ENCODE data around the gene CD40. TPM values are rescaled to one million over a fixed set of nuclear protein-coding genes. Genes with fewer than 3 reads are reported as not detected.
"Not testable (repeated sequence)": the region's sequence is repeated elsewhere in the genome, so short reads cannot be mapped to it uniquely, and the experiment has no call there.

The CD40 gene
- polyA plus RNA-seq, 3 donors = 5.8 to 6.5 (median 5.9) TPM

DNA sequence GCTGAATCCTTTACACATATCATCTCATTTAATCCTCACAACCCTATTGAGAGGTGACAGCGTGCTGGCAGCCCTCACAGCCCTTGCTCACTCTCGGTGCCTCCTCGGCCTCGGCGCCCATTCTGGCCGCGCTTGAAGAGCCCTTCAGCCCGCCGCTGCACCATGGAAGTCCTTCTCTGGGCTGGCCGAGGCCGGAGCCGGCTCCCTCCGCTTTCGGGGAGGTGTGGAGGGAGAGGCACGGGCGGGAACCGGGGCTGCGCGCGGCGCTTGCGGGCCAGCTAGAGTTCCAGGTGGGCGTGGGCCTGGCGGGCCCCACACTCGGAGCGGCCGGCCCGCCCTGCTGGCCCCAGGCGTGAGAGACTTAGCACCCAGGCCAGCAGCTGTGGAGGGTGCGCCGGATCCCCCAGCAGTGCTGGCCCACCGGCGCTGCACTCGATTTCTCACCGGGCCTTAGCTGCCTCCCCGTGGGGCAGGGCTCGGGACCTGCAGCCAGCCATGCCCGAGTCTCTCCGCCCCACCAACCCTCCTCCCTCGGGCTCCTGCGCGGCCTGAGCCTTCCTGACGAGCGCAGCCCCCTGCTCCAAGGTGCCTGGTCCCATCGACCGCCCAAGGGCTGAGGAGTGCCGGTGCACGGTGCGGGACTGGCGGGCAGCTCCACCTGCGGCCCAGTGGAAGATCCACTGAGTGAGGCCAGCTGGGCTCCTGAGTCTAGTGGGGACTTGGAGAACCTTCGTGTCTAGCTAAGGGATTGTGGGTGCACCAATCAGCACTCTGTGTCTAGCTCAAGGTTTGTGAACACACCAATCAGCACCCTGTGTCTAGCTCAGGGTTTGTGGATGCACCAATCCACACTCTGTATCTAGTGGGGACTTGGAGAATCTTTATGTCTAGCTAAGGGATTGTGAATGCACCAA lies 26.2 kb upstream of the CD40 start:
- not testable (repeated sequence) for DNase-seq (ENCODE audit: low read depth in 3 of 3, low spot score in 2 of 3)

DNA sequence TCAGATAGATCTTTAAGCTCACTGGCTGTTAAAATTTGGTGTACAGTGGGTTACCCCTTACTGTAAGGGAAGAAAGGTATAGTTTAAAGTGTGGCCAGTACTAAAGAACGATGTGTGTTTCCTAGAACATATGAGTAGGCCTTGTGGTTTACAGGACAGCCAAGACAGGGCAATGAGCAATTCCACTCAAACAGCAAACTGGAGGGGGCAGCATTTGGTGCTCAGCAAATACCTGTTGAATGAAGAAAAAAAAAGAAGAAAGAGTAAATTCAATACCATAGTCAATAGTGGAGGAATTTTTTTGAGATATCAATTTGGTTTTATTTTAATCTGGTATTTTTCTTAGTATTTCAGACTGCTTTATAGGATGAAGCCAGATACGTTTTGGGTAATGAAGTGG lies 24.6 kb upstream of the CD40 start:
- DNase-seq (ENCODE audit: low read depth in 3 of 3, low spot score in 2 of 3) = no peak

DNA sequence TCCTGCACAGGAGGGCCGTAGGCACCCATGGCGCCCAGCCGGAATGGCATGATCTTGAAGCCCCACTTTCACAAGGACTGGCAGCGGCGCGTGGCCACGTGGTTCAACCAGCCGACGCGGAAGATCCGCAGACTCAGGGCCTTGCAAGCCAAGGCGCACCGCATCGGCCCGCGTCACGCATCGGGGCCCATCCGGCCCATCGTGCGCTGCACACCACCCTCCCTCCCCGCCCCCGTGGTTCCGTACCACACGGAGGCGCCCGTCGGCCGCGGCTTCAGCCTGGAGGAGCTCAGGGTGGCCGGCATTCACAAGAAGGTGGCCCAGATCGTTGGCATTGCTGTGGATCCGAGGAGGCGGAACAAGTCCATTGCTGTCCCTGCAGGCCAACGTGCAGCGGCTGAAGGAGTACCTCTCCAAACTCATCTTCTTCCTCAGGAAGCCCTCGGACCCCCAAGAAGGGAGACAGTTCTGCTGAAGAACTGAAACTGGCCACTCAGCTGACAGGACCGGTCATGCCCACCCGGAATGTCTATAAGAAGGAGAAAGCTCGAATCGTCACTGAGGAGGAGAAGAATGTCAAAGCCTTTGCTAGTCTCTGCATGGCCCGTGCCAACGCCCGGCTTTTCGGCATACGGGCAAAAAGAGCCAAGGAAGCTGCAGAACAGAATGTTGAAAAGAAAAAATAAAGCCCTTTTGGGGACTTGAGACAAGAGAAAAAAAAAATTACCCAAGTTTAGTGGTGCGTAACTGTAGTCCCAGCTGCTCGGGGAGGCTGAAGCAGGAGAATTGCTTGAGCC lies 18.4 kb upstream of the CD40 start:
- no peak for DNase-seq (ENCODE audit: low read depth in 3 of 3, low spot score in 2 of 3)

DNA sequence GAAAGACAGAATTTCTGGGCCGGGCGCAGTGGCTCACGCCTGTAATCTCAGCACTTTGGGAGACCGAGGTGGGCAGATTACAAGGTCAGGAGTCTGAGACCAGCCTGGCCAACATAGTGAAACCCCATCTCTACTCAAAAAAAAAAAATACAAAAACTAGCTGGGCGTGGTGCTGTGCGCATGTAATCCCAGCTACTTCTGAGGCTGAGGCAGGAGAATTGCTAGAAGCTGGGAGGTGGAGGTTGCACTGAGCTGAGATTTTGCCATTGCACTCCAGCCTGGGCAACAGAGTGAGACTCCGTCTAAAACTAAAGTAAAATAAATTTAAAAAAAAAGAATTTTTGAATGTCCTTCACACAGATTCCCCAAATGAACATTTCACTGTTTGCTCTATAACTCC lies 17.7 kb upstream of the CD40 start:
- not testable (repeated sequence) for DNase-seq (ENCODE audit: low read depth in 3 of 3, low spot score in 2 of 3)

DNA sequence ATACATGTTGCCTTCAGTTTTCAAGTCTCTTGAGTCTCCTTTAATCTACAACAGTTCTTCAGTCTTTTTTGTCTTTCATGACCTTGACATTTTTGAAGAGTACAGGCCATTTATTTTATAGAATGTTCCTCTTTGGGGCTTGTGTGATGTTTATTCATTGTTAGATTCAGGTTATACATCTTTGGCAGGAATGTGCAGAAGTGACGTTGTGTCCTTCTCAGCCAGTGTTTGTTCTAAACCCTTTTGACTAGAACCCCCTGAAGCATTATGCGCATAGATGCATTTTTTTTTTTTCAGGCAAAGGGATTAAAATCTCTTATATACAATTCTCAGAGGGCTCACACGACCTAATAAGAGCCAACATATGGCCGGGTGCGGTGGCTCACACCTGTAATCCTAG lies 17.1 kb upstream of the CD40 start:
- no peak for DNase-seq (ENCODE audit: low read depth in 3 of 3, low spot score in 2 of 3)

DNA sequence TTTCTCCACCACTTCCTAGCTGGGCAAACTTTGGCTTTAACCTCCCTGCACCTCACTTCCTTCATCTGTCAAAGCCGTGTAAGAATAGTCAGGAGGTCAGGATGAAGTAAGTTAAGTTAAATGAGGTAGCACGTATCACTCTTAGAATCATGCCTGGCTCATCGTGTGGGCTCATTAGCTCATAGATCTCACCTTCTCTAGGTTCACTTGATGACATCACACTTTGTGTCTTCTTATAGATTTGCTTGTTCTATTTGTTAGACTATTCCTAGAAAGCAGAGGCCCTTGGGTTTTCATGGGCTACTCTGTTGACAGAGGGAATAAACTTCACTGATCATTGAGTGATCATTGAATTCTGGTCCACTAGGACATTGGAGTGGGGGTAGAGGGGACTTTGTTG lies 16.2 kb upstream of the CD40 start:
- no peak for DNase-seq (ENCODE audit: low read depth in 3 of 3, low spot score in 2 of 3)

DNA sequence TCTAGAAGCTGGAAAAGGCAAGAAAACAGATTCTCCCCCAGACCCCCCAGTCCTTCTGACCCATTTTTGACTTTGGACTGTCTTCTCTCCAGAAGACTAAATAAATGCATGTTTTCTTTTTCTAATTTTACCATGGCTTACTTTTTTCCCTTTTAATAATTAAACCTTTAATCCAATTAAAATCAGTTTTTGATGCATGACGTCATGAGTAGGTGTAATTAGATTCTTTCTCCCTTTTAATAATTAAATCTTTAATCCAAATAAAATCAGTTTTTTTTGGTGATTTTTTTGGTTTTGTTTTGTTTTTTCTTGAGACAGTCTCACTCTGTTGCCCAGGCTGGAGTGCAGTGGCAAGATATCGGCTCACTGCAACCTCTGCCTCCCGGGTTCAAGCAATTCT lies 15.2 kb upstream of the CD40 start:
- no peak for DNase-seq (ENCODE audit: low read depth in 3 of 3, low spot score in 2 of 3)

DNA sequence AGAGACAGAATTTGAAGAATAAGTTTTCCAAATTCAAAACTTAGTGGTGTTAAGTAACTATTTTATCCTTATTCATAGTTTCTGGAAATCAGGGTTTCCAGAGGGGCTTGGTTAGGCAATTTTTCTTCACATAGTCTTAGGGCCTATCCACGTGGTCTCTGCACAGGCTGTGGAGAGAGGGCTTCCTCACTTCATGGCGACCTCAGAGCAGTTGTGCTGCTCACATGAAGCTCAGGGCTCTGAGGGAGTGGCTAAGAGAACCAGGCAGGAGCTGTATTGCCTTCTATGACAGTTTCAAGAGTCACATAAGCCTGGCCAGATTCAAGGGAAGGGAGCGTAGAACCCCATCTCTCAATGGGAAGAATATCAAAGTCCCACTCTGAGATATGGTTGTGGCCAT lies 13.9 kb upstream of the CD40 start:
- DNase-seq (ENCODE audit: low read depth in 3 of 3, low spot score in 2 of 3) = no peak

DNA sequence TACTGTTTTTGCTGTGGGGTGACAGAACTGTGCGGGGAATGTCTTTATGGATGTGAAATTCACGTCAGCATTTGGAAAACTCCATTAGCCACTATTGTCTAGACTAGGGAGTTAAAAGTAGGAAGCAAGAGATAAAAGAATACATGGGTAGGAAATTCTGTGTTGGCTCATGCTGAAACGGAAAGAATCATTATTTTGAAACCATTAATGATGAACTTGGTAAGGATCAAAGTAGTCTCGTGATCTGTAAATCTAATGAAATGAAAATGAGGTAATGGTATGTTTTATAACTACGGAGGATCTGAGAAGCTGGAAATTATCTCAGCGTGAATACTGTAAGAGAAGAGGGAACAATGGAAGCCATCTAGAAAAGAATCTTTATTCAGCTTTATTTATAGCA lies 11.1 kb upstream of the CD40 start:
- no peak for DNase-seq (ENCODE audit: low read depth in 3 of 3, low spot score in 2 of 3)

DNA sequence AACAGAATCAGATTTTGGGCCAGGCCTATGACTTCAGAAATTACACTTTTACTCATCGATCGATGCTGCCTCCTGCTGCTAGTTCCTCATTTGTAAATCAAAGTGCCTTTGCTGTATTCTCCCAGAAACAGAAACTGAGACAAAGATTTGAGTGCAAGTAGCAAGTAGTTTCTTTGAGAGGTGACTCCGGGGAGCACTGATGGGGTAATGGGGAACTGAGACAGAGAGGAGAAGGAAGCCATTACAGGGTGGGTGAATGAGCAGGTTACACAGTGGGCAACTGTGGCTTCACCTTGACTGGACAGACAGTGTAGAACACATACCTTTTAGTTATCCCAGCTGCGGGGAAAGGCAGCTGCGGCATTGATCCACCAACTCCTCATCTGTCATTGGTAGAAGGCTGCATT lies 9.7 kb upstream of the CD40 start:
- DNase-seq (ENCODE audit: low read depth in 3 of 3, low spot score in 2 of 3) = no peak

DNA sequence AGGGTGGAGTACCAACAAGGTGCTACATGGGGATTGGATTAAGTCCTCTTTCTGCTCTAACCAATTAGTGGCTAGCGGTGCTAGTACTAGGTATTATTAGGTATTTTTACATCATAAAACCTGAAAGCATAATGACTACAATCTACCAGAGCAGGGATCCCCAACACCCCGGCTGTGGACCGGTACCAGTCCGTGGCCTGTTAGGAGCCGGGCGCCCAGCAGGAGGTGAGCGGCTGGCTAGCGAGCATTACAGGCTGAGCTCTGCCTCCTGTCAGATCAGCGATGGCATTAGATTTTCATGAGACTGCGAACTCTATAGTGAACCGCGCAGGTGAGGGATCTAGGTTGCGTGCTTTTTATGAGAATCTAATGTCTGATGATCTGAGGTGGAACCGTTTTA lies 9.1 kb upstream of the CD40 start:
- no peak for DNase-seq (ENCODE audit: low read depth in 3 of 3, low spot score in 2 of 3)

DNA sequence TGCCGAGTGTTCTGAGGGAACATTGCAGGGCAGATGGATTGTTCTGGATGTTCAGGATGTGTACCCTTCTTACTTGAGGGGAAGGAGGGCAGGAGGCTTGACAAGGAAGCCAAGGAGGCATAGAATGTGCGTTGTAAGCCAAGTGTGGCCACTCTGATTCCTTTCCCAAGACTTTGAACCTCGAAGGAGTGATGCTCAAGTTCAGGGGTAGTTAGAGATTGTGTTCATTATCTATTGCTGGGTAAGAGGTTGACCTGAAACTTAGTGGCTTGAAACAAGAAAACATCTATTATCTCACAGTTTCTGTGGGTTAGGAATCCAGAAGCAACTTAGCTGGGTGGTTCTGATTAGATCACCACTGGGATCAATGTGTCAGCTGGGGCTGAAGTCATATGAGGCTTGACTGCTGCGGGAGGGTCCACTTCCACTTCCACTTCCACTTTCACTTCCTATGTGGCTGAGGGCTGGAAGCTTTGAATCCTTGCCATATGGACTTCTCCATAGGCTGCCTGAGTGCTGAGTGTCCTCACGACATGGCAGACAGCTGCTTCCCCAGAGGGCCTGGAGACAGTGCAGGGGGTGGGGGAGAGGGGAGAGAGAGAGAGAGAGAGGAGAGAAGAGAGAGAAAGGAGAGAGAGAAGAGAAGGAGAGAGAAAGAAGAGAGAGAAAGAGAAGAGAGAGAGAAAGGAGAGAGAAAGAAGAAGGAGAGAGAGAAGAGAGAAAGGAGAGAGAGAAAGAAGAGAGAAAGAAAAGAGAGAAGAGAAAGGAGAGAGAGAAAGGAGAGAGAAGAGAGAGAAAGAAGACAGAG lies 6.9 kb upstream of the CD40 start:
- DNase-seq (ENCODE audit: low read depth in 3 of 3, low spot score in 2 of 3) = no peak

DNA sequence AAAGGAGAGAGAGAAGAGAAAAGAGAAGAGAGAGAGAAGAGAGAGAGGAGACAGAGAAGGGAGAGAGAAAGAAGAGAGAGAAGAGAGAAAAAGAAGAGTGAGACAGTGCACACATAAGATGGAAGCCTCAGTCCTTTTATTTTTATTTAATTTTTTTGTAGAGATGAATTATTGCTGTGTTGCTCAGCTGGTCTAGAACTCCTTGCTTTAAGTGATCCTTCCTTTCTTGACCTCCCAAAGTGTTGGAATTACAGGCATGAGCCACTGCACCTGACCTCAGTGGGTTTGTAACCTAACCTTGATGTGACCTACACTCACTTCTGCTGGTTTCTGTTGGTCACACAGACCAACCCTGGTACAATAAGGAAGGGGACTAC lies 6.3 kb upstream of the CD40 start:
- DNase-seq (ENCODE audit: low read depth in 3 of 3, low spot score in 2 of 3) = no peak

DNA sequence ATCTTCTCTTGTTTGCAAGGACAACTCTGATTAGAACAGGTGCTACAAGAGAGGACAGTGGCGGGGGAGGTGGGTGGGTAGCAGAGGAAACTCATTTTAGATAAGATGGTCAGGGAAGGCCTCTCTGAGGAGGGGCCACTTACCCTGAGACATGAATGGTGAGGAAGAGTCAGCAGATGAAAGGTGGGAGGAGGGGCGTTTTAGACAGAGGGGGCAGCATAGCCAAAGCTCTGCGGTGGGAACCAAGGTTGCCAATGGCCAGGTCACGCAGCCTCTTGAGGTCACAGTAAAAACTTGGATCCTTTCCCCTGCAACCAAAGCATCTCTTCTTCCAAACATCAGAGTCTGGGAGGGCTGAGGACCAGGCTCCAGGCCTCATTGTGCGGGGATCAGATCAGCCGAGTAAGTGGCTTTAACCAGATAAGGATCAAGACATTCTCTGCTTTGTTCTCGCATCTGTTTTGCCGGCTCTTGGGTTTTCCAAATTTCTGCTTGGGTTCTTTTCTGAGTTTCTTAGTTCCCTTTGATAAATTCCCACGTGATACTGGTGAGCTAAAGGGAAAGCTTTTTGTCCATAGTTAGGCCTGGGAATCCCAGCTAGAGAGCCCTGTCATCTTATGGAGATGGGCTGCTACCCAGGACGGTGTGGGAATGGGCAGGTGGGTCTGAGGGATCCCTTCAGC lies 5.5 kb upstream of the CD40 start:
- no peak for DNase-seq (ENCODE audit: low read depth in 3 of 3, low spot score in 2 of 3)

DNA sequence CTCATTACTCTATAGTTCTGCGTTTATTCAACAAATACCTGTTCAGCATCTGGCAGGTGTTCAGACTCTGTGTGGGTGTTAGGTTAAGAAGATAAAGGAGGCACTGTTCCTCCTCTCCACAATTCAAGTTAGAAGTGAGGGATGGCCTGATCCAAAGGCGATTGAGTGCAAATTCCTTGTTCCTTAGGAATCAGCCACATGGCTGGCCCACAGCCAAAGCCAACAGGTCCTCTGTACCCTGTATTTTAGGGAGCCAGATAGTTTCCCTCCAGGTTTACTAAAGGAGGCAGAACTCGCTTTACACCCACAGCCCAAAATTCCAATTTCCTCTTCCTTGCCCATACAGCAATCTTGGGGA lies 5.0 kb upstream of the CD40 start:
- no peak for DNase-seq (ENCODE audit: low read depth in 3 of 3, low spot score in 2 of 3)

DNA sequence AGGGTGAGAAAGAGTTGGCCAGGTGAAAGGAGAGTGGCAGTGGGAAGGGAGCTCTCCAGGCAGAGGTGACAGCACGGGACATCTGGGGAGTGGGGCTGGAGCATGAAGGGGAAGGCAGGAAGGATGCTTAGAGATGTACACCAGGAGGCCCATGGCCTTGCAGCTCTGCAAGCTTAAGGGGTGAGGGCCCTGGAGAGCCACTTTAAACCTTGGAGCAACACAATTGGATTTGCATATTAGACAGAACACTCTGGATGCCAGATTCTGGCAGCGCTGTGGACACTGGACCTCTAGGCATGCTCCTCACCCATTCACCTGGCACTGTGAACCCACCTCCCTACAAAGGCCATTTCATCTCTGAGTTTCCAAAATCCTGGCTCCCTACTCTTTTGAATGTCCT lies 3.7 kb upstream of the CD40 start:
- DNase-seq (ENCODE audit: low read depth in 3 of 3, low spot score in 2 of 3) = no peak

DNA sequence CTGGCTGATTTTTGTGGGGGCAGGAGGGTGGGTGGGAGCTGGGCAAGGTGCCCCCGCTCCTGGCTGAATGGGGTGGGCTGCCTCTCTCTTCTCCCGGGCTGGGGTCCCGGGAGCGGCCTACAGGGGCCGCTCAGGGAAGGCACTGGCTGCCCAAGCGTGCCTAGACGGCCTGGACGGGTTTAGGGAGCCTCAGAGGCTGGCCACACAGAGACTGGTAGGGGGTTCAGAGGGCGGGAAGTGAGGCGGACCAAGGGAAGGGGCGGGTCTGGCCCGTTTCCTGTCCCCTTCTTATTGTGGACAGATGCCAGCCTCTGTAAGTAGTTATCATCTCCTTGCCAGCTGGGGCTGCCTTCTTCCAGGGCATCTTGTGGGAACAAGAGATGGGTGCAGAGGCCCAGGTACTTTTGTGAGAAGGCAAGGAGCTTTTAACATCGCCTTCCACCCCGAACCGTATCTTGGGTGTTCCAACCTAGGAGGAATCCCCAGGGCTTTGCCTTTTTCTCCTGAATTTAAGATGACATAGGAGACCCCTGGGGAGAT lies 437 bp downstream of the CD40 start:
- no peak for DNase-seq (ENCODE audit: low read depth in 3 of 3, low spot score in 2 of 3)

DNA sequence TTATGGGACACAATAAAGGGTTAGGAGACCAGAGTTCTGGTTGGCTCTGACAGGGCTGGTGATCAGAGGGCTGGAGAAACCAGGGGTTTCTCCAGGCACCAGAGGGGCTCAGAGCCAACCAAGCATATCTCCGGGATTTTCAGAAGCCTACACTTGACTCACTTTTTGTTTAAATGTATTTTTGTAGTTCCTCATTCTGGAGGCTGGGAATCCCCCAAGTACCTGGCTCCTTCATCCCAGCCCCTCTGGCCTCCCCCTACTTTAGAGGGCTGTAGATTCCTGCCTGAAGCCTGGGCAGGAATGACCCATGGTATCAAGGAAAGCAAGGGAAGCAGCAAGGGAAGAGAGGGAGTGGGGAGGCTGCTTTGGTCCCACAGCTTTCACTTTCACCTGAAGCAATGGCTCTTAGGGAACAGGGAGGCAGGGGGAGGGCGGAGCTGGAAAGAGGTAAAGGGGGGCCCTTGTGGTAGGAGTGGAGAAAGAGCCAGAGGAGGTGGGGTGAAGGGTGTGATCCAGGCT lies 973 bp downstream of the CD40 start:
- DNase-seq (ENCODE audit: low read depth in 3 of 3, low spot score in 2 of 3) = no peak

DNA sequence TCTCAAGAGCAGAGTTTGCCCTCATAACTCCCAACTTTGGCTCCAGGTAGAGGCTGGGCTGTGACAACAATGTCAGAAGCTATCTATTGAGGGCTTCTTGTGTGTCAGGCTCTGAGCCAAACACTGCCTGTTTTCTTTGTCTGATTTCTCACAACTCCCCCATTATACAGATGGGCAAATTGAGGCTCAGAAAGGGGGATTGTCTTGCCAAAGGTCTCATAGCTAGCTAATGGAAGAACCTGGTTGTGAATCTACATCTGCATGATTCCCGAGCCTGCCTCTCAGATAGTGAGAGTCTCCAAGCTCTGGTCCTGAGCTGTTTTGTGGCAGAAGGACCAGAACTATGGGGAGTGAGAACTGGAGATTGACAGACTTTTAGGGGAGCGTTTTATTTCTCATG lies 1.4 kb downstream of the CD40 start:
- no peak for DNase-seq (ENCODE audit: low read depth in 3 of 3, low spot score in 2 of 3)

DNA sequence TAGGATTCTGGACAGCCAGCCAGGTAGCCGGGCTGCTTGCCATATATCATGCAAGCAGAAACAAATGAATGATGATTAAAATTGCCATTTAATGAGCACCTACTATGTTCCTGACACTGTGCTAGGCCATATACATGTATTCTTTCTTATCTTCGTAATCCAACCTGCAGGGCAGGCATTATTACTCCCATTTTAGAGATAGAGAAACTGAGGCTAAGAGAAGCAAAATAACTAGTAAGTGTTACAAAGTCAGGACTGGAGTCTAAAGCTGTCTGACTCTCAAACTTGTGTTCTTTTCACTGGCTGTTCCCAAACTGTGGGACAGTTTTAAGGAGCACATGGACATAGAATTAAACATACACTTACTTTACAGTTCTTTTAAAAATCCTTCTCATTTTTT lies 2.0 kb downstream of the CD40 start:
- DNase-seq (ENCODE audit: low read depth in 3 of 3, low spot score in 2 of 3) = no peak

Measured in right renal cortex interstitium (tissue), 3 donors.